ENCODE data around the gene USF3. TPM values are rescaled to one million over a fixed set of nuclear protein-coding genes. Genes with fewer than 3 reads are reported as not detected.

Gene USF3
- total RNA-seq, 6 donors from 2014 or later, result 9.3 to 30.6 (median 18.5) TPM

GRCh38 chr3:113615976-113616375, 80.5 kb downstream of the USF3 start:
- no peak overlapping the region for H3K4me3 ChIP-seq
- H3K4me1 ChIP-seq, result peaks cover 0 to 3% (median 0%) of the 10 kb centered on the region in 4 donors
- H3K27me3 ChIP-seq, result no peaks in the 10 kb centered on the region
- no peaks in the 10 kb centered on the region for H3K9me3 ChIP-seq
- H3K36me3 ChIP-seq, result peaks cover 0 to 4% (median 2%) of the 10 kb centered on the region in 4 donors
- peak in 1 of 2 donors; percentile 40 for ATAC-seq (ENCODE audit: low FRiP score in 2 of 2)
- WGBS, 2 donors, result 81 to 88% methylated on average over 4 of the region's 4 CpGs
- H3K27ac ChIP-seq, result no peak overlapping the region
- no peak for DNase-seq
- TF ChIP-seq POLR2AphosphoS5 (IDR thresholded peaks at IDR 0.05), result no peak
- TF ChIP-seq EP300 (IDR thresholded peaks at IDR 0.05), result no peak
- no peak for TF ChIP-seq POLR2A (IDR thresholded peaks at IDR 0.05)
- no peak for TF ChIP-seq CTCF (IDR thresholded peaks at IDR 0.05)

- Histone ChIP-seq H3K27me3 (no peaks in the 10 kb centered on the region), H3K36me3 (peaks cover 0 to 8% (median 2%) of the 10 kb centered on the region in 4 donors), H3K27ac (peak overlapping the region in 3 of 4 donors; percentile 13 to 70 (median 53)), H3K9me3 (no peaks in the 10 kb centered on the region), H3K4me1 (peaks cover 0 to 3% (median 0%) of the 10 kb centered on the region in 4 donors), H3K4me3 (no peak overlapping the region)
- TF ChIP-seq CTCF (IDR thresholded peaks at IDR 0.05) (no peak), EP300 (IDR thresholded peaks at IDR 0.05) (no peak), POLR2AphosphoS5 (IDR thresholded peaks at IDR 0.05) (no peak), POLR2A (IDR thresholded peaks at IDR 0.05) (no peak)
- DNase-seq, result peak in 1 of 2 donors; percentile 29
- WGBS, 2 donors, result 45 to 56% methylated on average over 5 of the region's 5 CpGs
- ATAC-seq (ENCODE audit: low FRiP score in 2 of 2), result peak in 1 of 2 donors; percentile 73
Measured at GRCh38 chr3:113614402-113614801, 82.0 kb downstream of the USF3 start.

- DNase-seq (no peak), ATAC-seq (ENCODE audit: low FRiP score in 2 of 2) (no peak)
- no peaks in the 10 kb centered on the region for H3K27me3 ChIP-seq
- peaks cover 0 to 4% (median 2%) of the 10 kb centered on the region in 4 donors for H3K4me1 ChIP-seq
- TF ChIP-seq POLR2A (IDR thresholded peaks at IDR 0.05) (no peak), EP300 (IDR thresholded peaks at IDR 0.05) (no peak), CTCF (IDR thresholded peaks at IDR 0.05) (no peak), POLR2AphosphoS5 (IDR thresholded peaks at IDR 0.05) (no peak)
- H3K4me3 ChIP-seq, result no peak overlapping the region
- H3K36me3 ChIP-seq, result peaks cover 0 to 8% (median under 1%) of the 10 kb centered on the region in 4 donors
- no peaks in the 10 kb centered on the region for H3K9me3 ChIP-seq
- H3K27ac ChIP-seq, result no peak overlapping the region
- whole genome bisulfite sequencing, 2 donors, result 73 to 80% methylated on average over 5 of the region's 5 CpGs
Measured at GRCh38 chr3:113607219-113607596, 89.2 kb downstream of the USF3 start.

- no peaks in the 10 kb centered on the region for H3K9me3 ChIP-seq
- peaks cover 0 to 4% (median 2%) of the 10 kb centered on the region in 4 donors for H3K4me1 ChIP-seq
- H3K27me3 ChIP-seq, result no peaks in the 10 kb centered on the region
- no peak overlapping the region for H3K4me3 ChIP-seq
- WGBS, 2 donors, result 32 to 41% methylated on average over 8 of the region's 8 CpGs
- TF ChIP-seq CTCF (IDR thresholded peaks at IDR 0.05) (no peak), POLR2A (IDR thresholded peaks at IDR 0.05) (no peak), EP300 (IDR thresholded peaks at IDR 0.05) (no peak)
- DNase-seq, result no peak
- no peak for ATAC-seq (ENCODE audit: low FRiP score in 2 of 2)
- no peak overlapping the region for H3K27ac ChIP-seq
- peaks cover 0 to 8% (median 0%) of the 10 kb centered on the region in 4 donors for H3K36me3 ChIP-seq
Measured at GRCh38 chr3:113606539-113607218, 89.8 kb downstream of the USF3 start.

GRCh38 chr3:113602836-113603235, 93.6 kb downstream of the USF3 start:
- no peak overlapping the region for H3K27ac ChIP-seq
- H3K4me1 ChIP-seq, result peaks cover 0 to 4% (median 2%) of the 10 kb centered on the region in 4 donors
- DNase-seq (no peak), ATAC-seq (ENCODE audit: low FRiP score in 2 of 2) (no peak)
- TF ChIP-seq POLR2AphosphoS5 (IDR thresholded peaks at IDR 0.05), result no peak
- no peak for TF ChIP-seq CTCF (IDR thresholded peaks at IDR 0.05)
- no peak for TF ChIP-seq EP300 (IDR thresholded peaks at IDR 0.05)
- no peak for TF ChIP-seq POLR2A (IDR thresholded peaks at IDR 0.05)
- 89 to 95% methylated on average over 11 of the region's 11 CpGs for WGBS, 2 donors
- no peaks in the 10 kb centered on the region for H3K27me3 ChIP-seq
- no peaks in the 10 kb centered on the region for H3K9me3 ChIP-seq
- H3K4me3 ChIP-seq, result no peak overlapping the region
- no peaks in the 10 kb centered on the region for H3K36me3 ChIP-seq

All from upper lobe of left lung (tissue), 6 donors.